HEK293 (cell line): ENCODE results near the gene ST6GALNAC1.
A peak's percentile ranks its signal among the peaks of the same experiment; 100 is the strongest.

Experiments used
- GLIS2 ChIP-seq: fragments of 450-650 bp; formaldehyde crosslinking; IDR thresholded peaks from 2 replicates; pipeline ENCODE4 v1.5.1; 2016; ENCODE audit warnings: missing biosample characterization, missing genetic modification characterization
- INSM2 ChIP-seq: fragments of 450-650 bp; formaldehyde crosslinking; IDR thresholded peaks from 2 replicates; pipeline ENCODE4 v1.5.1; 2016; ENCODE audit warnings: missing biosample characterization, missing genetic modification characterization
- MYNN ChIP-seq: fragments of 450-650 bp; formaldehyde crosslinking; IDR thresholded peaks from 2 replicates; pipeline ENCODE4 v1.5.1; 2016; ENCODE audit warnings: missing biosample characterization, missing genetic modification characterization, borderline replicate concordance
- MZF1 ChIP-seq: fragments of 450-650 bp; formaldehyde crosslinking; IDR thresholded peaks from 2 replicates; pipeline ENCODE4 v1.5.1; 2017; ENCODE audit warnings: missing biosample characterization, missing genetic modification characterization, borderline replicate concordance
- OVOL3 ChIP-seq: fragments of 450-650 bp; formaldehyde crosslinking; IDR thresholded peaks from 2 replicates; pipeline ENCODE4 v1.5.1; 2016; ENCODE audit warnings: missing biosample characterization, missing genetic modification characterization
- PBX3 ChIP-seq: sonication (generic); formaldehyde crosslinking; IDR thresholded peaks from 2 replicates; pipeline ENCODE4 v1.8.1; 2022; ENCODE audit warnings: mild to moderate bottlenecking, moderate library complexity, missing genetic modification reagents
- REST ChIP-seq: fragments of 450-650 bp; formaldehyde crosslinking; IDR thresholded peaks from 2 replicates; pipeline ENCODE4 v1.5.1; 2016; ENCODE audit warnings: missing biosample characterization, missing genetic modification characterization
- SCRT1 ChIP-seq: fragments of 450-650 bp; formaldehyde crosslinking; IDR thresholded peaks from 2 replicates; pipeline ENCODE4 v1.5.1; 2016; ENCODE audit warnings: missing biosample characterization, missing genetic modification characterization, borderline replicate concordance
- TSHZ1 ChIP-seq: fragments of 450-650 bp; formaldehyde crosslinking; IDR thresholded peaks from 2 replicates; pipeline ENCODE4 v1.5.1; 2016; ENCODE audit warnings: missing biosample characterization, missing genetic modification characterization, borderline replicate concordance
- YY2 ChIP-seq: fragments of 450-650 bp; formaldehyde crosslinking; IDR thresholded peaks from 2 replicates; pipeline ENCODE4 v1.5.1; 2016; ENCODE audit warnings: missing biosample characterization, missing genetic modification characterization
- ZBTB10 ChIP-seq: fragments of 450-650 bp; formaldehyde crosslinking; IDR thresholded peaks from 2 replicates; pipeline ENCODE4 v1.5.1; 2016; ENCODE audit warnings: missing biosample characterization, missing genetic modification characterization
- ZNF221 ChIP-seq: fragments of 450-650 bp; formaldehyde crosslinking; IDR thresholded peaks from 2 replicates; pipeline ENCODE4 v1.5.1; 2017; ENCODE audit warnings: missing biosample characterization, missing genetic modification characterization, borderline replicate concordance
- ZNF311 ChIP-seq: fragments of 450-650 bp; formaldehyde crosslinking; IDR thresholded peaks from 2 replicates; pipeline ENCODE4 v1.5.1; 2017; ENCODE audit warnings: missing biosample characterization, missing genetic modification characterization, borderline replicate concordance
- ZNF362 ChIP-seq: fragments of 450-650 bp; formaldehyde crosslinking; IDR thresholded peaks from 2 replicates; pipeline ENCODE4 v1.5.1; 2016; ENCODE audit warnings: missing biosample characterization, missing genetic modification characterization
- ZNF449 ChIP-seq: fragments of 450-650 bp; formaldehyde crosslinking; IDR thresholded peaks from 2 replicates; pipeline ENCODE4 v1.5.1; 2017; ENCODE audit warnings: missing biosample characterization, mild to moderate bottlenecking, missing genetic modification characterization, moderate library complexity
- ZNF549 ChIP-seq: fragments of 450-650 bp; IDR thresholded peaks from 2 replicates; pipeline ENCODE4 v1.5.1; 2018; ENCODE audit warnings: missing biosample characterization, missing genetic modification characterization, mild to moderate bottlenecking, inconsistent platforms, moderate library complexity
- ZNF664 ChIP-seq: fragments of 450-650 bp; formaldehyde crosslinking; IDR thresholded peaks from 2 replicates; pipeline ENCODE4 v1.5.1; 2016; ENCODE audit warnings: missing biosample characterization, missing genetic modification characterization
- ZNF692 ChIP-seq: fragments of 450-650 bp; formaldehyde crosslinking; IDR thresholded peaks from 2 replicates; pipeline ENCODE4 v1.5.1; 2016; ENCODE audit warnings: missing biosample characterization, missing genetic modification characterization

The ST6GALNAC1 gene

GRCh38 chr17:76659928-76660655, 16.5 kb upstream of the ST6GALNAC1 start (continued):
- no peak for TF ChIP-seq ZBTB10 (tag by site-specific recombination)
- no peak for TF ChIP-seq REST (tag by site-specific recombination)
- TF ChIP-seq ZNF692 (tag by site-specific recombination), result no peak
- 0 out of 2 replicates have a peak, but pooled peaks have one; percentile 71 for TF ChIP-seq TSHZ1 (tag by site-specific recombination)
- no peak for TF ChIP-seq SCRT1 (tag by site-specific recombination)
- peak; percentile 86 for TF ChIP-seq ZNF664 (tag by site-specific recombination)
- no peak for TF ChIP-seq ZNF362 (tag by site-specific recombination)
- peak; percentile 56; the same call in 1 of the 2 replicates for TF ChIP-seq ZNF449 (tag by site-specific recombination)
- TF ChIP-seq MZF1 (tag by site-specific recombination), result no peak
- TF ChIP-seq MYNN, result no peak
- TF ChIP-seq GLIS2 (tag by site-specific recombination), result 0 out of 2 replicates have a peak, but pooled peaks have one; percentile 21
- TF ChIP-seq PBX3 (CRISPR knock-in tag), result no peak
- no peak for TF ChIP-seq OVOL3 (tag by site-specific recombination)
- no peak for TF ChIP-seq ZNF221
- TF ChIP-seq ZNF549 (tag by site-specific recombination), result no peak
- TF ChIP-seq INSM2 (tag by site-specific recombination), result peak; percentile 56; the same call in 1 of the 2 replicates
- 0 out of 2 replicates have a peak, but pooled peaks have one; percentile 58 for TF ChIP-seq YY2 (tag by site-specific recombination)
- no peak for TF ChIP-seq ZNF311 (tag by site-specific recombination)
